HL-60/S4 treated with phorbol 12-myristate 13-acetate at 8.2 ng/mL for 4 days and 3 days (cell line): Measurements from ENCODE around the gene MLST8.

ENCODE experiments used
- in situ Hi-C: fragments of 300-500 bp; cut with MboI; formaldehyde crosslinking; loops from 2 replicates; pipeline ENCODE4 v1.15.0; 2022; ENCODE audit warnings: low sequenced_read_pairs

Gene MLST8

GRCh38 chr16:2230376-2230775 lies 25.1 kb downstream of the MLST8 start:
- in situ Hi-C loops, result loop anchor here (25.0 kb wide), 1 partner anchor 93 kb away; the partner anchor contains the start of genes PKD1 and RAB26

- in situ Hi-C loops, result loop anchor here (25.0 kb wide), 1 partner anchor 94 kb away; the partner anchor contains the start of genes PKD1 and RAB26
Observed at GRCh38 chr16:2231016-2231931, 26.0 kb downstream of the MLST8 start.

GRCh38 chr16:2232094-2232990 lies 27.1 kb downstream of the MLST8 start:
- in situ Hi-C loops, result loop anchor here (25.0 kb wide), 1 partner anchor 95 kb away; the partner anchor contains the start of genes PKD1 and RAB26

GRCh38 chr16:2233046-2233775 lies 28.0 kb downstream of the MLST8 start:
- in situ Hi-C loops, result loop anchor here (25.0 kb wide), 1 partner anchor 96 kb away; the partner anchor contains the start of genes PKD1 and RAB26

GRCh38 chr16:2233872-2234812 lies 28.9 kb downstream of the MLST8 start:
- in situ Hi-C loops, result loop anchor here (25.0 kb wide), 1 partner anchor 97 kb away; the partner anchor contains the start of genes PKD1 and RAB26

- in situ Hi-C loops, result loop anchor here (25.0 kb wide), 1 partner anchor 97 kb away; the partner anchor contains the start of genes PKD1 and RAB26
Observed at GRCh38 chr16:2234813-2235170, 29.5 kb downstream of the MLST8 start.

- in situ Hi-C loops, result loop anchor here (25.0 kb wide), 1 partner anchor 98 kb away; the partner anchor contains the start of genes PKD1 and RAB26
Observed at GRCh38 chr16:2235234-2235651, 30.0 kb downstream of the MLST8 start.

- in situ Hi-C loops, result loop anchor here (25.0 kb wide), 1 partner anchor 99 kb away; the partner anchor contains the start of genes PKD1 and RAB26
Observed at GRCh38 chr16:2235695-2236336, 30.6 kb downstream of the MLST8 start.

- in situ Hi-C loops, result loop anchor here (25.0 kb wide), 1 partner anchor 99 kb away; the partner anchor contains the start of genes PKD1 and RAB26
Observed at GRCh38 chr16:2236337-2237101, 31.3 kb downstream of the MLST8 start, which contains the start of gene DNASE1L2. TSS of gene DNASE1L2 (plus strand) at chr16:2236444. CDS start at chr16:2236817, 373 bp downstream.

GRCh38 chr16:2237102-2237482 lies 31.8 kb downstream of the MLST8 start:
- in situ Hi-C loops, result loop anchor here (25.0 kb wide), 1 partner anchor 100 kb away; the partner anchor contains the start of genes PKD1 and RAB26

GRCh38 chr16:2237493-2238149 lies 32.4 kb downstream of the MLST8 start:
- in situ Hi-C loops, result loop anchor here (25.0 kb wide), 1 partner anchor 100 kb away; the partner anchor contains the start of genes PKD1 and RAB26

GRCh38 chr16:2238150-2238837 lies 33.0 kb downstream of the MLST8 start:
- in situ Hi-C loops, result loop anchor here (25.0 kb wide), 1 partner anchor 101 kb away; the partner anchor contains the start of genes PKD1 and RAB26

GRCh38 chr16:2238838-2239675 lies 33.8 kb downstream of the MLST8 start:
- in situ Hi-C loops, result loop anchor here (25.0 kb wide), 1 partner anchor 102 kb away; the partner anchor contains the start of genes PKD1 and RAB26

- in situ Hi-C loops, result loop anchor here (25.0 kb wide), 1 partner anchor 103 kb away; the partner anchor contains the start of genes PKD1 and RAB26
Observed at GRCh38 chr16:2240331-2240730, 35.1 kb downstream of the MLST8 start.

GRCh38 chr16:2242598-2242997 lies 37.3 kb downstream of the MLST8 start:
- in situ Hi-C loops, result loop anchor here (25.0 kb wide), 1 partner anchor 105 kb away; the partner anchor contains the start of genes PKD1 and RAB26
